Coronary artery (tissue), 2 donors: ENCODE results near the gene CDH4.

ENCODE experiments used
- DNase-seq: peaks from one replicate; pipeline ENCODE4 v3.0.0-alpha.2; 2017; ENCODE audit warnings: low spot score
- H3K27ac ChIP-seq, 2 donors: fragments of 200-600 bp; sonication (generic); one replicate each; pipeline ENCODE4 v1.5.1; 2016 to 2019
- H3K4me3 ChIP-seq: fragments of 200-600 bp; sonication (generic); 2 replicates; pipeline ENCODE4 v1.5.1; 2016; ENCODE audit warnings: mild to moderate bottlenecking, moderate library complexity
- CTCF ChIP-seq: fragments of 200-600 bp; sonication (generic); IDR thresholded peaks from one replicate; pipeline ENCODE4 v1.5.1; 2019; ENCODE audit warnings: antibody characterized with exemption

The CDH4 gene

GRCh38 chr20:61761453-61762166 is 509.5 kb downstream of the CDH4 start:
- no peak for TF ChIP-seq CTCF
- DNase-seq = no peak
- no peak overlapping the region for H3K27ac ChIP-seq
- H3K4me3 ChIP-seq = no peak overlapping the region

GRCh38 chr20:61762167-61762710 is 510.2 kb downstream of the CDH4 start:
- no peak for DNase-seq
- Histone ChIP-seq H3K4me3 (no peak overlapping the region), H3K27ac (no peak overlapping the region)
- TF ChIP-seq CTCF = no peak

GRCh38 chr20:61762886-61763739 is 511.1 kb downstream of the CDH4 start:
- no peak for TF ChIP-seq CTCF
- H3K4me3 ChIP-seq = no peak overlapping the region
- no peak for DNase-seq
- H3K27ac ChIP-seq = no peak overlapping the region

GRCh38 chr20:61763740-61764400 is 511.8 kb downstream of the CDH4 start:
- Histone ChIP-seq H3K4me3 (no peak overlapping the region), H3K27ac (no peak overlapping the region)
- no peak for TF ChIP-seq CTCF
- no peak for DNase-seq

GRCh38 chr20:61764471-61765025 is 512.5 kb downstream of the CDH4 start:
- no peak overlapping the region for H3K27ac ChIP-seq
- TF ChIP-seq CTCF = no peak
- no peak for DNase-seq
- no peak overlapping the region for H3K4me3 ChIP-seq

GRCh38 chr20:61765081-61765870 is 513.2 kb downstream of the CDH4 start:
- Histone ChIP-seq H3K27ac (no peak overlapping the region), H3K4me3 (no peak overlapping the region)
- no peak for DNase-seq
- no peak for TF ChIP-seq CTCF
